GM12878 (cell line): ENCODE results near the gene FAM210A. TPM values are rescaled to one million over a fixed set of nuclear protein-coding genes. Genes with fewer than 3 reads are reported as not detected.

ENCODE experiments used
- ATAC-seq: fragments of 200-7000 bp; cut with Tn5 transposase; 3 replicates; pipeline ENCODE4 v1.9.1; 2020; ENCODE audit warnings: mild to moderate bottlenecking, moderate library complexity
- BruUV-seq: library from RNA; stranded (reverse); fragments of 400-500 nt; replicated peaks from 2 replicates; lab custom pipeline; 2021; lab: Mats Ljungman, UMichigan
- CTCF ChIA-PET: fragments of 300-600 bp; sonication (Branson Sonifier 250); formaldehyde crosslinking; extraction: SDS; loops from one replicate; lab custom pipeline; 2021; ENCODE audit warnings: inconsistent platforms; lab: Yijun Ruan, JAX
- POLR2A ChIA-PET: fragments of 350-600 bp; formaldehyde crosslinking; extraction: SDS; loops from one replicate; lab custom pipeline; 2021; ENCODE audit warnings: inconsistent platforms; lab: Charles Lee
- RAD21 ChIA-PET: fragments of 300-600 bp; sonication (Branson Sonifier 250); formaldehyde crosslinking; loops from one replicate; lab custom pipeline; 2023; ENCODE audit warnings: antibody characterized with exemption; ENCODE audit not compliant: unreplicated experiment; lab: Charles Lee
- SMC1A ChIA-PET: fragments of 300-600 bp; sonication (Branson Sonifier 250); formaldehyde crosslinking; loops from one replicate; lab custom pipeline; 2023; ENCODE audit not compliant: unreplicated experiment, uncharacterized antibody; lab: Charles Lee
- DNase-seq: peaks from one replicate; pipeline ENCODE4 v3.0.0-alpha.2; 2011; ENCODE audit warnings: low read depth, low spot score
- FAIRE-seq: peaks from 3 replicates; lab custom pipeline; 2011; peaks lifted over from hg19 to GRCh38; lab: Jason Lieb, UNC
- H2AFZ ChIP-seq: 2 replicates; pipeline ENCODE4 v1.6.0; 2011; ENCODE audit warnings: low read depth, low read length, control low read depth; ENCODE audit not compliant: control insufficient read depth
- H3K27ac ChIP-seq: 2 replicates; pipeline ENCODE4 v1.5.1; 2011; ENCODE audit warnings: control low read depth; ENCODE audit not compliant: control insufficient read depth, insufficient read depth
- H3K27me3 ChIP-seq, 2 experiments: replicated peaks in 1 of 2; 2 replicates each; pipeline versions ENCODE4 v1.6.0 to v1.6.1; 2011; ENCODE audit warnings: low read length in 1 of 2; ENCODE audit not compliant: control insufficient read depth in 2 of 2, insufficient read depth in 2 of 2
- H3K36me3 ChIP-seq, 2 experiments: 2 replicates each; pipeline ENCODE4 v1.5.1; 2011; ENCODE audit warnings: low read length in 1 of 2; ENCODE audit not compliant: control insufficient read depth in 2 of 2, insufficient read depth in 2 of 2
- H3K4me1 ChIP-seq: 2 replicates; pipeline ENCODE4 v1.6.1; 2011; ENCODE audit warnings: mild to moderate bottlenecking, low read length, moderate library complexity, mixed read lengths; ENCODE audit not compliant: control insufficient read depth, insufficient read depth
- H3K4me2 ChIP-seq: 2 replicates; pipeline ENCODE4 v1.6.0; 2011; ENCODE audit warnings: control low read depth; ENCODE audit not compliant: control insufficient read depth, insufficient read depth
- H3K4me3 ChIP-seq: fragments of 200-600 bp; sonication (generic); 2 replicates; pipeline ENCODE4 v1.5.1; 2016
- H3K79me2 ChIP-seq: 2 replicates; pipeline ENCODE4 v1.6.0; 2011; ENCODE audit warnings: low read length; ENCODE audit not compliant: control insufficient read depth, insufficient read depth
- H3K9ac ChIP-seq: 2 replicates; pipeline ENCODE4 v1.8.0; 2011; ENCODE audit warnings: low read length, control low read depth, mixed read lengths; ENCODE audit not compliant: control insufficient read depth, insufficient read depth
- H3K9me3 ChIP-seq: replicated peaks from 3 replicates; pipeline ENCODE4 v1.5.1; 2011; ENCODE audit warnings: mild to moderate bottlenecking, low read length; ENCODE audit not compliant: control insufficient read depth, insufficient read depth
- H4K20me1 ChIP-seq: 2 replicates; pipeline ENCODE4 v1.6.0; 2011; ENCODE audit not compliant: control insufficient read depth, insufficient read depth
- BACH1 ChIP-seq: fragments of 450-650 bp; IDR thresholded peaks from 2 replicates; pipeline ENCODE4 v1.6.1; 2017; ENCODE audit warnings: mild to moderate bottlenecking, borderline replicate concordance
- BMI1 ChIP-seq: fragments of 450-650 bp; IDR thresholded peaks from 2 replicates; pipeline ENCODE4 v1.6.1; 2016; ENCODE audit warnings: mild to moderate bottlenecking, moderate library complexity, borderline replicate concordance
- BRCA1 ChIP-seq: IDR thresholded peaks from 2 replicates; pipeline ENCODE4 v1.6.1; 2011; ENCODE audit warnings: low read depth, low read length, improper control_type of control experiment
- CEBPZ ChIP-seq: fragments of 150-350 bp; IDR thresholded peaks from 2 replicates; pipeline ENCODE4 v1.6.1; 2016; ENCODE audit warnings: low read depth, low read length
- DPF2 ChIP-seq: fragments of 450-650 bp; IDR thresholded peaks from 2 replicates; pipeline ENCODE4 v1.6.1; 2017; ENCODE audit warnings: mild to moderate bottlenecking
- HDAC2 ChIP-seq: fragments of 200-600 bp; sonication (generic); IDR thresholded peaks from 2 replicates; pipeline ENCODE4 v1.6.1; 2017
- MYB ChIP-seq: fragments of 150-350 bp; IDR thresholded peaks from 2 replicates; pipeline ENCODE4 v1.6.1; 2014; ENCODE audit warnings: mild to moderate bottlenecking, low read depth, low read length, borderline replicate concordance
- PAX5 ChIP-seq: IDR thresholded peaks from 2 replicates; pipeline ENCODE4 v1.6.1; 2011; ENCODE audit warnings: low read depth, low read length, borderline replicate concordance
- POLR2AphosphoS5 ChIP-seq: IDR thresholded peaks from 2 replicates; pipeline ENCODE4 v1.6.1; 2011; ENCODE audit warnings: mild to moderate bottlenecking, low read length, inconsistent platforms
- RB1 ChIP-seq: fragments of 450-650 bp; formaldehyde crosslinking; IDR thresholded peaks from 2 replicates; pipeline ENCODE4 v1.6.1; 2017; ENCODE audit warnings: mild to moderate bottlenecking, borderline replicate concordance
- SPI1 ChIP-seq: IDR thresholded peaks from 2 replicates; pipeline ENCODE4 v1.6.1; 2011; ENCODE audit warnings: low read depth, mild to moderate bottlenecking, low read length, moderate library complexity, borderline replicate concordance; ENCODE audit not compliant: insufficient read depth
- WRNIP1 ChIP-seq: IDR thresholded peaks from 2 replicates; pipeline ENCODE4 v1.6.1; 2011; ENCODE audit warnings: low read depth, low read length, improper control_type of control experiment, borderline replicate concordance
- ZSCAN29 ChIP-seq: fragments of 450-650 bp; IDR thresholded peaks from 2 replicates; pipeline ENCODE4 v1.6.1; 2017; ENCODE audit warnings: mild to moderate bottlenecking, moderate library complexity
- ZZZ3 ChIP-seq: IDR thresholded peaks from 2 replicates; pipeline ENCODE4 v1.6.1; 2011; ENCODE audit warnings: low read depth; ENCODE audit not compliant: control insufficient read depth, insufficient read length
- WGBS: methylation state at CpG from one replicate; pipeline ENCODE4 v1.1.6; 2016; ENCODE audit warnings: low lambda C conversion rate; ENCODE audit not compliant: insufficient replicate concordance, insufficient coverage; ENCODE audit errors: missing lambda C conversion rate; 5-methylcytosine and 5-hydroxymethylcytosine counted together
- in situ Hi-C: fragments of 300-500 bp; cut with MboI; formaldehyde crosslinking; loops from 9 replicates; pipeline ENCODE4 v1.14.3; 2018; ENCODE audit warnings: mixed read lengths
- intact Hi-C: fragments of 100-400 bp; cut with micrococcal nuclease; formaldehyde crosslinking; loops from one replicate; pipeline ENCODE4 v1.14.2; 2022; ENCODE audit not compliant: unreplicated experiment
- polyA plus RNA-seq, 11 experiments: library from polyadenylated mRNA; depleted of rRNA in 4 of 11; unstranded in 6 of 11; stranded (reverse) in 5 of 11; fragments of >200 nt; fragmentation: Nextera tagmentation in 4 of 11; fragmentation: Illumina TruSeq in 1 of 11; extraction: Ambion mirVana in 4 of 11; extraction: Trizol in 1 of 11; gene quantifications; 1 replicate in 1 of 11; 2 replicates in 10 of 11; pipeline versions ENCODE4 v1.2.1 to v1.2.3, GENCODE V29; 2011 to 2016; ENCODE audit warnings: inconsistent platforms in 2 of 11, missing spikeins in 2 of 11, low read depth in 1 of 11
- total RNA-seq, 4 experiments: library from RNA; depleted of rRNA in 3 of 4; stranded (reverse); fragments of >200 nt in 3 of 4; fragmentation: Illumina TruSeq in 1 of 4; extraction: Trizol in 1 of 4; gene quantifications; 2 replicates each; pipeline versions ENCODE4 v1.2.1 to v1.2.3, GENCODE V29; 2013 to 2021
- TF ChIP-seq, protein P1 (sequence below): IDR thresholded peaks from 2 replicates; pipeline ENCODE4 v1.6.1; 2012; ENCODE audit warnings: low read depth, low read length, improper control_type of control experiment
- TF ChIP-seq, protein P2 (sequence below), 3 experiments: IDR thresholded peaks in 2 of 3; conservative IDR thresholded peaks in 1 of 3; 2 replicates each; pipeline ENCODE4 v1.5.1; 2011; ENCODE audit warnings: low read depth in 3 of 3, low read length in 3 of 3, mild to moderate bottlenecking in 3 of 3, control low read depth in 2 of 3, moderate library complexity in 2 of 3, inconsistent platforms in 1 of 3, mixed read lengths in 1 of 3; ENCODE audit not compliant: control insufficient read depth in 2 of 3, insufficient read depth in 1 of 3; ENCODE audit errors: extremely low read depth in 1 of 3
- TF ChIP-seq, protein P3 (sequence below): fragments of 150-350 bp; IDR thresholded peaks from 2 replicates; pipeline ENCODE4 v1.6.1; 2014; ENCODE audit warnings: mild to moderate bottlenecking, low read depth, low read length

Gene FAM210A
- total and polyA plus RNA-seq, 10 of the 15 experiments (the other 5 are each of a cell fraction or from before 2014, with no cell fraction given) = 10.3 to 56.3 (median 17.7) TPM

GRCh38 chr18:13660510-13660909, 65.8 kb downstream of the FAM210A start:
- POLR2A ChIA-PET = no interaction called here
- in situ Hi-C loops = no loop called here
- 98% methylated on average over 5 of the region's 5 CpGs for WGBS

More at GRCh38 chr18:13660510-13660909, 65.8 kb downstream of the FAM210A start:
- TF ChIP-seq, protein P1, sequence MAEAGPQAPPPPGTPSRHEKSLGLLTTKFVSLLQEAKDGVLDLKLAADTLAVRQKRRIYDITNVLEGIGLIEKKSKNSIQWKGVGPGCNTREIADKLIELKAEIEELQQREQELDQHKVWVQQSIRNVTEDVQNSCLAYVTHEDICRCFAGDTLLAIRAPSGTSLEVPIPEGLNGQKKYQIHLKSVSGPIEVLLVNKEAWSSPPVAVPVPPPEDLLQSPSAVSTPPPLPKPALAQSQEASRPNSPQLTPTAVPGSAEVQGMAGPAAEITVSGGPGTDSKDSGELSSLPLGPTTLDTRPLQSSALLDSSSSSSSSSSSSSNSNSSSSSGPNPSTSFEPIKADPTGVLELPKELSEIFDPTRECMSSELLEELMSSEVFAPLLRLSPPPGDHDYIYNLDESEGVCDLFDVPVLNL = no peak
- no peak for TF ChIP-seq ZSCAN29
- TF ChIP-seq POLR2AphosphoS5 = no peak
- no peak for TF ChIP-seq RB1
- TF ChIP-seq PAX5 = no peak
- no peak for TF ChIP-seq BMI1
- no peak for TF ChIP-seq DPF2
- TF ChIP-seq ZZZ3 = no peak
- TF ChIP-seq BRCA1 = no peak
- TF ChIP-seq HDAC2 = no peak
- TF ChIP-seq WRNIP1 = no peak
- TF ChIP-seq MYB = no peak
- no peak for TF ChIP-seq SPI1
- TF ChIP-seq, protein P2, sequence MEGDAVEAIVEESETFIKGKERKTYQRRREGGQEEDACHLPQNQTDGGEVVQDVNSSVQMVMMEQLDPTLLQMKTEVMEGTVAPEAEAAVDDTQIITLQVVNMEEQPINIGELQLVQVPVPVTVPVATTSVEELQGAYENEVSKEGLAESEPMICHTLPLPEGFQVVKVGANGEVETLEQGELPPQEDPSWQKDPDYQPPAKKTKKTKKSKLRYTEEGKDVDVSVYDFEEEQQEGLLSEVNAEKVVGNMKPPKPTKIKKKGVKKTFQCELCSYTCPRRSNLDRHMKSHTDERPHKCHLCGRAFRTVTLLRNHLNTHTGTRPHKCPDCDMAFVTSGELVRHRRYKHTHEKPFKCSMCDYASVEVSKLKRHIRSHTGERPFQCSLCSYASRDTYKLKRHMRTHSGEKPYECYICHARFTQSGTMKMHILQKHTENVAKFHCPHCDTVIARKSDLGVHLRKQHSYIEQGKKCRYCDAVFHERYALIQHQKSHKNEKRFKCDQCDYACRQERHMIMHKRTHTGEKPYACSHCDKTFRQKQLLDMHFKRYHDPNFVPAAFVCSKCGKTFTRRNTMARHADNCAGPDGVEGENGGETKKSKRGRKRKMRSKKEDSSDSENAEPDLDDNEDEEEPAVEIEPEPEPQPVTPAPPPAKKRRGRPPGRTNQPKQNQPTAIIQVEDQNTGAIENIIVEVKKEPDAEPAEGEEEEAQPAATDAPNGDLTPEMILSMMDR (IDR thresholded peaks at IDR 0.05 in 2 of 3, conservative IDR thresholded peaks at IDR 0.05 in 1 of 3; ENCODE audit: control insufficient read depth in 2 of 3, extremely low read depth in 1 of 3, insufficient read depth in 1 of 3, low read depth in 3 of 3, low read length in 3 of 3) = no peak
- TF ChIP-seq, protein P3, sequence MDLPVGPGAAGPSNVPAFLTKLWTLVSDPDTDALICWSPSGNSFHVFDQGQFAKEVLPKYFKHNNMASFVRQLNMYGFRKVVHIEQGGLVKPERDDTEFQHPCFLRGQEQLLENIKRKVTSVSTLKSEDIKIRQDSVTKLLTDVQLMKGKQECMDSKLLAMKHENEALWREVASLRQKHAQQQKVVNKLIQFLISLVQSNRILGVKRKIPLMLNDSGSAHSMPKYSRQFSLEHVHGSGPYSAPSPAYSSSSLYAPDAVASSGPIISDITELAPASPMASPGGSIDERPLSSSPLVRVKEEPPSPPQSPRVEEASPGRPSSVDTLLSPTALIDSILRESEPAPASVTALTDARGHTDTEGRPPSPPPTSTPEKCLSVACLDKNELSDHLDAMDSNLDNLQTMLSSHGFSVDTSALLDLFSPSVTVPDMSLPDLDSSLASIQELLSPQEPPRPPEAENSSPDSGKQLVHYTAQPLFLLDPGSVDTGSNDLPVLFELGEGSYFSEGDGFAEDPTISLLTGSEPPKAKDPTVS = no peak
- TF ChIP-seq BACH1 = no peak
- no peak for TF ChIP-seq CEBPZ
- H3K4me2 ChIP-seq = no peak overlapping the region
- no peaks in the 10 kb centered on the region; a peak in 1 of 4 replicates for H3K36me3 ChIP-seq
- ChIA-PET RAD21 (no interaction called here), SMC1A (no interaction called here), CTCF (no interaction called here)
- no peaks in the 10 kb centered on the region for H4K20me1 ChIP-seq
- no peaks in the 10 kb centered on the region for H3K9me3 ChIP-seq
- intact Hi-C loops = loop anchor here (5.0 kb wide), 1 partner anchor 62 kb away; no protein-coding TSS in a partner anchor
- no peak for ATAC-seq
- H3K27ac ChIP-seq = no peak overlapping the region
- no TSS peak for BruUV-seq
- H3K27me3 ChIP-seq = no peaks in the 10 kb centered on the region
- no peak for FAIRE-seq
- H3K4me3 ChIP-seq = no peak overlapping the region
- no peaks in the 10 kb centered on the region for H3K79me2 ChIP-seq
- no peak for DNase-seq
- no peak overlapping the region for H2AFZ ChIP-seq
- no peaks in the 10 kb centered on the region for H3K4me1 ChIP-seq
- no peak overlapping the region for H3K9ac ChIP-seq
